HEK293 (cell line): ENCODE results near the gene CYREN.

Experiments
- CTCF ChIA-PET: fragments of 350-600 bp; formaldehyde crosslinking; extraction: SDS; loops from one replicate; lab custom pipeline; 2021; ENCODE audit warnings: antibody characterized with exemption; lab: Yijun Ruan, JAX
- POLR2A ChIA-PET: fragments of 300-600 bp; formaldehyde crosslinking; extraction: SDS; loops from one replicate; lab custom pipeline; 2020; ENCODE audit warnings: antibody characterized with exemption, inconsistent platforms; lab: Yijun Ruan, JAX
- H3K27ac ChIP-seq: fragments of 200-500 bp; sonication (Bioruptor generic); 2 replicates; pipeline ENCODE4 v1.5.1; 2014; ENCODE audit warnings: low read depth, low read length, control low read depth, inconsistent platforms; ENCODE audit errors: extremely low read depth
- H3K36me3 ChIP-seq, 2 experiments: fragments of 200-500 bp in 1 of 2; sonication (Bioruptor generic) in 1 of 2; 1 replicate in 1 of 2; 2 replicates in 1 of 2; pipeline ENCODE4 v1.5.1; 2014 to 2017; ENCODE audit warnings: inconsistent platforms in 2 of 2, low read length in 2 of 2; ENCODE audit not compliant: control insufficient read depth in 2 of 2, insufficient read depth in 1 of 2
- H3K4me1 ChIP-seq: fragments of 200-500 bp; sonication (Bioruptor generic); 2 replicates; pipeline ENCODE4 v1.5.1; 2014; ENCODE audit warnings: mild to moderate bottlenecking, low read length, inconsistent platforms; ENCODE audit not compliant: control insufficient read depth, insufficient read depth
- H3K4me3 ChIP-seq: 2 replicates; pipeline ENCODE4 v1.5.1; 2011; ENCODE audit warnings: low read depth, mild to moderate bottlenecking, control low read depth, low read length, moderate library complexity
- H3K9me3 ChIP-seq: fragments of 200-500 bp; sonication (Bioruptor generic); 2 replicates; pipeline ENCODE4 v1.5.1; 2014; ENCODE audit warnings: low read depth, low read length, inconsistent platforms; ENCODE audit not compliant: control insufficient read depth, insufficient read depth
- FEZF1 ChIP-seq: fragments of 450-650 bp; formaldehyde crosslinking; IDR thresholded peaks from 2 replicates; pipeline ENCODE4 v1.5.1; 2016; ENCODE audit warnings: missing biosample characterization, missing genetic modification characterization
- HIC1 ChIP-seq: fragments of 450-650 bp; formaldehyde crosslinking; IDR thresholded peaks from 2 replicates; pipeline ENCODE4 v1.5.1; 2016; ENCODE audit warnings: missing biosample characterization, missing genetic modification characterization
- SCRT1 ChIP-seq: fragments of 450-650 bp; formaldehyde crosslinking; IDR thresholded peaks from 2 replicates; pipeline ENCODE4 v1.5.1; 2016; ENCODE audit warnings: missing biosample characterization, missing genetic modification characterization, borderline replicate concordance
- SP7 ChIP-seq: fragments of 450-650 bp; formaldehyde crosslinking; IDR thresholded peaks from 2 replicates; pipeline ENCODE4 v1.5.1; 2016; ENCODE audit warnings: missing biosample characterization, missing genetic modification characterization
- TCF7L2 ChIP-seq: IDR thresholded peaks from 2 replicates; pipeline ENCODE4 v1.6.1; 2011; ENCODE audit warnings: low read depth, mild to moderate bottlenecking, inconsistent platforms, low read length, moderate library complexity, borderline replicate concordance
- ZBTB49 ChIP-seq: fragments of 450-650 bp; formaldehyde crosslinking; IDR thresholded peaks from 2 replicates; pipeline ENCODE4 v1.5.1; 2016; ENCODE audit warnings: missing biosample characterization, missing genetic modification characterization, low read depth
- ZBTB8A ChIP-seq: fragments of 450-650 bp; formaldehyde crosslinking; IDR thresholded peaks from 2 replicates; pipeline ENCODE4 v1.5.1; 2016; ENCODE audit warnings: missing biosample characterization, missing genetic modification characterization
- ZEB2 ChIP-seq: fragments of 450-650 bp; formaldehyde crosslinking; IDR thresholded peaks from 2 replicates; pipeline ENCODE4 v1.5.1; 2016; ENCODE audit warnings: missing biosample characterization, missing genetic modification characterization
- ZFP3 ChIP-seq: fragments of 450-650 bp; formaldehyde crosslinking; IDR thresholded peaks from 2 replicates; pipeline ENCODE4 v1.5.1; 2016; ENCODE audit warnings: low read depth, missing biosample characterization, missing genetic modification characterization
- ZNF16 ChIP-seq: fragments of 450-650 bp; formaldehyde crosslinking; IDR thresholded peaks from 2 replicates; pipeline ENCODE4 v1.5.1; 2016; ENCODE audit warnings: low read depth, missing biosample characterization, missing genetic modification characterization
- ZNF211 ChIP-seq: fragments of 450-650 bp; formaldehyde crosslinking; IDR thresholded peaks from 2 replicates; pipeline ENCODE4 v1.5.1; 2016; ENCODE audit warnings: low read depth, missing biosample characterization, missing genetic modification characterization
- ZNF221 ChIP-seq: fragments of 450-650 bp; formaldehyde crosslinking; IDR thresholded peaks from 2 replicates; pipeline ENCODE4 v1.5.1; 2017; ENCODE audit warnings: missing biosample characterization, missing genetic modification characterization, borderline replicate concordance
- ZNF311 ChIP-seq: fragments of 450-650 bp; formaldehyde crosslinking; IDR thresholded peaks from 2 replicates; pipeline ENCODE4 v1.5.1; 2017; ENCODE audit warnings: missing biosample characterization, missing genetic modification characterization, borderline replicate concordance
- ZNF335 ChIP-seq: fragments of 450-650 bp; formaldehyde crosslinking; conservative IDR thresholded peaks from 2 replicates; pipeline ENCODE4 v1.5.1; 2016; ENCODE audit warnings: missing biosample characterization, missing genetic modification characterization
- ZNF391 ChIP-seq: fragments of 450-650 bp; formaldehyde crosslinking; IDR thresholded peaks from 2 replicates; pipeline ENCODE4 v1.5.1; 2016; ENCODE audit warnings: low read depth, missing biosample characterization, missing genetic modification characterization, borderline replicate concordance
- ZNF585B ChIP-seq: fragments of 450-650 bp; formaldehyde crosslinking; IDR thresholded peaks from 2 replicates; pipeline ENCODE4 v1.5.1; 2016; ENCODE audit warnings: missing biosample characterization, missing genetic modification characterization
- ZNF600 ChIP-seq: fragments of 450-650 bp; formaldehyde crosslinking; IDR thresholded peaks from 2 replicates; pipeline ENCODE4 v1.5.1; 2016; ENCODE audit warnings: missing biosample characterization, missing genetic modification characterization
- ZNF654 ChIP-seq: fragments of 450-650 bp; formaldehyde crosslinking; IDR thresholded peaks from 2 replicates; pipeline ENCODE4 v1.5.1; 2016; ENCODE audit warnings: low read depth, missing biosample characterization, missing genetic modification characterization
- ZNF707 ChIP-seq: fragments of 450-650 bp; formaldehyde crosslinking; IDR thresholded peaks from 2 replicates; pipeline ENCODE4 v1.5.1; 2016; ENCODE audit warnings: missing biosample characterization, missing genetic modification characterization
- TF ChIP-seq, protein P1 (sequence below): fragments of 450-650 bp; formaldehyde crosslinking; IDR thresholded peaks from 2 replicates; pipeline ENCODE4 v1.5.1; 2016; ENCODE audit warnings: missing biosample characterization, missing genetic modification characterization
- TF ChIP-seq, protein P2 (sequence below): fragments of 450-650 bp; formaldehyde crosslinking; IDR thresholded peaks from 2 replicates; pipeline ENCODE4 v1.5.1; 2016; ENCODE audit warnings: missing biosample characterization, missing genetic modification characterization
- TF ChIP-seq, protein P3 (sequence below): fragments of 450-650 bp; formaldehyde crosslinking; IDR thresholded peaks from 2 replicates; pipeline ENCODE4 v1.5.1; 2016; ENCODE audit warnings: missing biosample characterization, missing genetic modification characterization

The CYREN gene

GRCh38 chr7:135186841-135187253 is 16.3 kb upstream of the CYREN start (continued):
- TF ChIP-seq, protein P1, sequence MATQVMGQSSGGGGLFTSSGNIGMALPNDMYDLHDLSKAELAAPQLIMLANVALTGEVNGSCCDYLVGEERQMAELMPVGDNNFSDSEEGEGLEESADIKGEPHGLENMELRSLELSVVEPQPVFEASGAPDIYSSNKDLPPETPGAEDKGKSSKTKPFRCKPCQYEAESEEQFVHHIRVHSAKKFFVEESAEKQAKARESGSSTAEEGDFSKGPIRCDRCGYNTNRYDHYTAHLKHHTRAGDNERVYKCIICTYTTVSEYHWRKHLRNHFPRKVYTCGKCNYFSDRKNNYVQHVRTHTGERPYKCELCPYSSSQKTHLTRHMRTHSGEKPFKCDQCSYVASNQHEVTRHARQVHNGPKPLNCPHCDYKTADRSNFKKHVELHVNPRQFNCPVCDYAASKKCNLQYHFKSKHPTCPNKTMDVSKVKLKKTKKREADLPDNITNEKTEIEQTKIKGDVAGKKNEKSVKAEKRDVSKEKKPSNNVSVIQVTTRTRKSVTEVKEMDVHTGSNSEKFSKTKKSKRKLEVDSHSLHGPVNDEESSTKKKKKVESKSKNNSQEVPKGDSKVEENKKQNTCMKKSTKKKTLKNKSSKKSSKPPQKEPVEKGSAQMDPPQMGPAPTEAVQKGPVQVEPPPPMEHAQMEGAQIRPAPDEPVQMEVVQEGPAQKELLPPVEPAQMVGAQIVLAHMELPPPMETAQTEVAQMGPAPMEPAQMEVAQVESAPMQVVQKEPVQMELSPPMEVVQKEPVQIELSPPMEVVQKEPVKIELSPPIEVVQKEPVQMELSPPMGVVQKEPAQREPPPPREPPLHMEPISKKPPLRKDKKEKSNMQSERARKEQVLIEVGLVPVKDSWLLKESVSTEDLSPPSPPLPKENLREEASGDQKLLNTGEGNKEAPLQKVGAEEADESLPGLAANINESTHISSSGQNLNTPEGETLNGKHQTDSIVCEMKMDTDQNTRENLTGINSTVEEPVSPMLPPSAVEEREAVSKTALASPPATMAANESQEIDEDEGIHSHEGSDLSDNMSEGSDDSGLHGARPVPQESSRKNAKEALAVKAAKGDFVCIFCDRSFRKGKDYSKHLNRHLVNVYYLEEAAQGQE (tag by site-specific recombination) = no peak
- no peak for TF ChIP-seq ZBTB8A (tag by site-specific recombination)
- TF ChIP-seq ZNF335 = no peak
- no peak for TF ChIP-seq SCRT1 (tag by site-specific recombination)
- TF ChIP-seq ZNF211 (tag by site-specific recombination) = no peak
- TF ChIP-seq ZFP3 (tag by site-specific recombination) = no peak
- TF ChIP-seq HIC1 (tag by site-specific recombination) = no peak
- no peak for TF ChIP-seq SP7
- TF ChIP-seq, protein P2, sequence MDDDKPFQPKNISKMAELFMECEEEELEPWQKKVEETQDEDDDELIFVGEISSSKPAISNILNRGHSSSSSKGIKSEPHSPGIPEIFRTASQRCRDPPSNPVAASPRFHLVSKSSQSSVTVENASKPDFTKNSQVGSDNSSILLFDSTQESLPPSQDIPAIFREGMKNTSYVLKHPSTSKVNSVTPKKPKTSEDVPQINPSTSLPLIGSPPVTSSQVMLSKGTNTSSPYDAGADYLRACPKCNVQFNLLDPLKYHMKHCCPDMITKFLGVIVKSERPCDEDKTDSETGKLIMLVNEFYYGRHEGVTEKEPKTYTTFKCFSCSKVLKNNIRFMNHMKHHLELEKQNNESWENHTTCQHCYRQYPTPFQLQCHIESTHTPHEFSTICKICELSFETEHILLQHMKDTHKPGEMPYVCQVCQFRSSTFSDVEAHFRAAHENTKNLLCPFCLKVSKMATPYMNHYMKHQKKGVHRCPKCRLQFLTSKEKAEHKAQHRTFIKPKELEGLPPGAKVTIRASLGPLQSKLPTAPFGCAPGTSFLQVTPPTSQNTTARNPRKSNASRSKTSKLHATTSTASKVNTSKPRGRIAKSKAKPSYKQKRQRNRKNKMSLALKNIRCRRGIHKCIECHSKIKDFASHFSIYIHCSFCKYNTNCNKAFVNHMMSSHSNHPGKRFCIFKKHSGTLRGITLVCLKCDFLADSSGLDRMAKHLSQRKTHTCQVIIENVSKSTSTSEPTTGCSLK = no peak
- TF ChIP-seq ZEB2 = no peak

- Histone ChIP-seq H3K27ac (no peak overlapping the region), H3K4me3 (no peak overlapping the region), H3K36me3 (peaks cover 0 to 69% of the 10 kb centered on the region in 2 experiments; a peak in 1 of 3 replicates), H3K4me1 (no peaks in the 10 kb centered on the region), H3K9me3 (no peaks in the 10 kb centered on the region)
- CTCF ChIA-PET = interaction anchor here (0.5 to 0.7 kb wide), 2 partner anchors 16 to 441 kb away, joined by 3 read pairs; partner anchors contain the start of gene CYREN
- TF ChIP-seq ZNF221 (tag by site-specific recombination) = no peak
- TF ChIP-seq, protein P3, sequence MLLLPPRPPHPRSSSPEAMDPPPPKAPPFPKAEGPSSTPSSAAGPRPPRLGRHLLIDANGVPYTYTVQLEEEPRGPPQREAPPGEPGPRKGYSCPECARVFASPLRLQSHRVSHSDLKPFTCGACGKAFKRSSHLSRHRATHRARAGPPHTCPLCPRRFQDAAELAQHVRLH (tag by site-specific recombination) = no peak
- TF ChIP-seq ZNF707 (tag by site-specific recombination) = no peak
- TF ChIP-seq ZNF16 (tag by site-specific recombination) = no peak
- no peak for TF ChIP-seq TCF7L2
- no peak for TF ChIP-seq ZBTB49 (tag by site-specific recombination)
- no peak for TF ChIP-seq SP7
- TF ChIP-seq ZNF600 = no peak
- no peak for TF ChIP-seq ZNF391 (tag by site-specific recombination)
- no peak for TF ChIP-seq FEZF1
- no peak for TF ChIP-seq ZNF654 (tag by site-specific recombination)
- TF ChIP-seq ZNF585B (tag by site-specific recombination) = no peak
- TF ChIP-seq ZNF311 (tag by site-specific recombination) = no peak
- POLR2A ChIA-PET = no interaction called here
Measured at GRCh38 chr7:135186261-135186540, 15.7 kb upstream of the CYREN start.
